HepG2 (cell line): Measurements from ENCODE around the gene NAV2. TPM values are rescaled to one million over a fixed set of nuclear protein-coding genes. Genes with fewer than 3 reads are reported as not detected.

Experiments used
- ASH2L ChIP-seq: fragments of 300-600, 200-600 bp; sonication (generic); IDR thresholded peaks from 2 replicates; pipeline ENCODE4 v1.7.0; 2017; ENCODE audit warnings: low read depth, mild to moderate bottlenecking, moderate library complexity, mixed read lengths, low read length; ENCODE audit not compliant: insufficient read length
- BCL6 ChIP-seq: IDR thresholded peaks from 2 replicates; pipeline ENCODE4 v1.6.1; 2016; ENCODE audit warnings: missing genetic modification reagents, missing compliant biosample characterization
- EEA1 ChIP-seq: sonication (generic); formaldehyde crosslinking; IDR thresholded peaks from 2 replicates; pipeline ENCODE4 v1.5.1; 2020; ENCODE audit warnings: mild to moderate bottlenecking, missing genetic modification reagents, borderline replicate concordance
- FOXK2 ChIP-seq: fragments of 450-650 bp; IDR thresholded peaks from 2 replicates; pipeline ENCODE4 v1.6.1; 2016
- MTF1 ChIP-seq: sonication (generic); formaldehyde crosslinking; IDR thresholded peaks from 2 replicates; pipeline ENCODE4 v1.5.0; 2020; ENCODE audit warnings: missing genetic modification reagents
- MXI1 ChIP-seq: IDR thresholded peaks from 3 replicates; pipeline ENCODE4 v1.6.1; 2012; ENCODE audit warnings: low read depth, low read length, inconsistent platforms, borderline replicate concordance
- NCOR1 ChIP-seq: fragments of 200-600 bp; sonication (generic); IDR thresholded peaks from 2 replicates; pipeline ENCODE4 v1.7.0; 2017; ENCODE audit warnings: antibody characterized with exemption, low read length, borderline replicate concordance
- POGZ ChIP-seq: sonication (generic); formaldehyde crosslinking; IDR thresholded peaks from 2 replicates; pipeline ENCODE4 v1.4.0; 2020; ENCODE audit warnings: mild to moderate bottlenecking, missing genetic modification reagents
- RAD21 ChIP-seq: fragments of 450-650 bp; formaldehyde crosslinking; IDR thresholded peaks from 2 replicates; pipeline ENCODE4 v1.5.0; 2020; ENCODE audit warnings: mild to moderate bottlenecking
- SAP130 ChIP-seq: IDR thresholded peaks from 2 replicates; pipeline ENCODE4 v1.6.1; 2016; ENCODE audit warnings: low read depth
- SP1 ChIP-seq, 2 experiments: fragments of 450-650 bp in 1 of 2; sonication (generic) in 1 of 2; formaldehyde crosslinking in 1 of 2; IDR thresholded peaks; 2 replicates each; pipeline versions ENCODE4 v1.4.0 to v1.6.1; 2016 to 2020; ENCODE audit warnings: missing genetic modification reagents in 1 of 2
- TBX2 ChIP-seq: sonication (generic); formaldehyde crosslinking; IDR thresholded peaks from 2 replicates; pipeline ENCODE4 v1.5.0; 2020; ENCODE audit warnings: missing genetic modification reagents, mild to moderate bottlenecking, borderline replicate concordance
- ZFP41 ChIP-seq: sonication (generic); formaldehyde crosslinking; IDR thresholded peaks from 2 replicates; pipeline ENCODE4 v1.4.0; 2020; ENCODE audit warnings: mild to moderate bottlenecking, missing genetic modification reagents, borderline replicate concordance
- ZNF432 ChIP-seq: sonication (generic); formaldehyde crosslinking; IDR thresholded peaks from 2 replicates; pipeline ENCODE4 v1.5.0; 2020; ENCODE audit warnings: missing genetic modification reagents, mild to moderate bottlenecking, borderline replicate concordance
- ZNF510 ChIP-seq: sonication (generic); formaldehyde crosslinking; IDR thresholded peaks from 2 replicates; pipeline ENCODE4 v1.4.0; 2020; ENCODE audit warnings: low read depth, mild to moderate bottlenecking, missing genetic modification reagents
- ZNF605 ChIP-seq: sonication (generic); formaldehyde crosslinking; IDR thresholded peaks from 2 replicates; pipeline ENCODE4 v1.8.0; 2022; ENCODE audit warnings: mild to moderate bottlenecking, missing genetic modification reagents
- ZNF616 ChIP-seq: sonication (generic); formaldehyde crosslinking; IDR thresholded peaks from 2 replicates; pipeline ENCODE4 v1.5.0; 2020; ENCODE audit warnings: low read depth, mild to moderate bottlenecking, missing genetic modification reagents
- ZNF703 ChIP-seq: sonication (generic); formaldehyde crosslinking; IDR thresholded peaks from 2 replicates; pipeline ENCODE4 v1.5.1; 2020; ENCODE audit warnings: missing genetic modification reagents, mild to moderate bottlenecking, moderate library complexity, borderline replicate concordance
- polyA plus RNA-seq, 8 experiments: library from polyadenylated mRNA; depleted of rRNA in 3 of 8; stranded (reverse) in 7 of 8; unstranded in 1 of 8; fragments of >200 nt; fragmentation: Illumina TruSeq in 4 of 8; extraction: Trizol in 4 of 8; gene quantifications; 2 replicates each; pipeline versions ENCODE4 v1.2.1 to v1.2.3, GENCODE V29; 2011 to 2016; ENCODE audit warnings: low read depth in 4 of 8, missing spikeins in 1 of 8, mixed read lengths in 1 of 8; ENCODE audit not compliant: insufficient read depth in 1 of 8
- total RNA-seq, 5 experiments: library from RNA; depleted of rRNA; stranded (reverse); fragments of >200 nt; fragmentation: Illumina TruSeq; extraction: Trizol; gene quantifications; 2 replicates each; pipeline ENCODE4 v1.2.3, GENCODE V29; 2016; ENCODE audit warnings: low read depth in 1 of 5
- TF ChIP-seq, protein P1 (sequence below): sonication (generic); formaldehyde crosslinking; IDR thresholded peaks from 2 replicates; pipeline ENCODE4 v1.4.0; 2020; ENCODE audit warnings: missing genetic modification reagents, borderline replicate concordance
- TF ChIP-seq, protein P2 (sequence below): sonication (generic); formaldehyde crosslinking; IDR thresholded peaks from 2 replicates; pipeline ENCODE4 v1.5.0; 2020; ENCODE audit warnings: mild to moderate bottlenecking, missing genetic modification reagents, borderline replicate concordance
- TF ChIP-seq, protein P3 (sequence below): IDR thresholded peaks from 2 replicates; pipeline ENCODE4 v1.6.1; 2016
- TF ChIP-seq, protein P4 (sequence below): sonication (generic); formaldehyde crosslinking; IDR thresholded peaks from 2 replicates; pipeline ENCODE4 v1.4.0; 2020; ENCODE audit warnings: missing genetic modification reagents

The NAV2 gene
- total and polyA plus RNA-seq, 2 of the 13 experiments (the other 11 are each of a cell fraction or from before 2014, with no cell fraction given): 9.3 to 34.6 TPM

DNA sequence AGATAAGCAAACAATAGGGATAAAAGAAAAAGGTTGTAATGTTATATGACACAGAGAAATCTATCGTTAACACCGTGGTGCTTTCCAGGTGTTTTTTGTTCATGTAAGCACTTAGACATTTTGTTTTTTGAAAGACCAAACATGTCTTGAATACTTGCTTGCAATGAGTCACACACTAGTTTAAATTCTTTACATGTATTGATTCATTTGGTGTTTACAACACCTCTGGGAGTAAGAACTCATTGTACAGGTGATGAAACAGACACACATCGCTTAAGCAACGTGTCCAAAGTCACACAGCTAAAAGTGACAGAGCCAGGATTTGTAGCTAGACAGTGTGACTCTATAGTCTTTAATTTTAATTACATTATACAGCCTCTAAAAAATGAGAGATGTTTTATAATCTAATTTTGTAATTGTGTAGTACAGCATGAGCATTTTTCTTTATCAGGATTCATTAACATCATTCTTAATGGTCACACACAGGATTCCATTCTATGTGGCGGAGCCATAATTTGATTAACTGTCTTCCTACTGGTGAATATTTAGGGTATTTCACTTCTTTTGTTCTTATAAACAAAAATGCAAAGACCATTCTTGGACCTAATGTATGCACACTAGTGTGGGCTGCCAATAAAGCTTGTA lies 298.8 kb downstream of the NAV2 start (continued):
- TF ChIP-seq, protein P1, sequence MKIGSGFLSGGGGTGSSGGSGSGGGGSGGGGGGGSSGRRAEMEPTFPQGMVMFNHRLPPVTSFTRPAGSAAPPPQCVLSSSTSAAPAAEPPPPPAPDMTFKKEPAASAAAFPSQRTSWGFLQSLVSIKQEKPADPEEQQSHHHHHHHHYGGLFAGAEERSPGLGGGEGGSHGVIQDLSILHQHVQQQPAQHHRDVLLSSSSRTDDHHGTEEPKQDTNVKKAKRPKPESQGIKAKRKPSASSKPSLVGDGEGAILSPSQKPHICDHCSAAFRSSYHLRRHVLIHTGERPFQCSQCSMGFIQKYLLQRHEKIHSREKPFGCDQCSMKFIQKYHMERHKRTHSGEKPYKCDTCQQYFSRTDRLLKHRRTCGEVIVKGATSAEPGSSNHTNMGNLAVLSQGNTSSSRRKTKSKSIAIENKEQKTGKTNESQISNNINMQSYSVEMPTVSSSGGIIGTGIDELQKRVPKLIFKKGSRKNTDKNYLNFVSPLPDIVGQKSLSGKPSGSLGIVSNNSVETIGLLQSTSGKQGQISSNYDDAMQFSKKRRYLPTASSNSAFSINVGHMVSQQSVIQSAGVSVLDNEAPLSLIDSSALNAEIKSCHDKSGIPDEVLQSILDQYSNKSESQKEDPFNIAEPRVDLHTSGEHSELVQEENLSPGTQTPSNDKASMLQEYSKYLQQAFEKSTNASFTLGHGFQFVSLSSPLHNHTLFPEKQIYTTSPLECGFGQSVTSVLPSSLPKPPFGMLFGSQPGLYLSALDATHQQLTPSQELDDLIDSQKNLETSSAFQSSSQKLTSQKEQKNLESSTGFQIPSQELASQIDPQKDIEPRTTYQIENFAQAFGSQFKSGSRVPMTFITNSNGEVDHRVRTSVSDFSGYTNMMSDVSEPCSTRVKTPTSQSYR: no peak
- TF ChIP-seq TBX2 (peak; percentile 95), ZNF616 (CRISPR knock-in tag) (no peak), ZFP41 (CRISPR knock-in tag) (no peak), NCOR1 (peak; percentile 70; the same call in 1 of the 2 replicates), SP1 (IDR thresholded peaks at IDR 0.05) (no peak), SP1 (CRISPR knock-in tag; IDR thresholded peaks at IDR 0.05) (no peak), ZNF605 (CRISPR knock-in tag) (no peak), RAD21 (no peak), SAP130 (CRISPR knock-in tag) (peak; percentile 81), EEA1 (CRISPR knock-in tag) (no peak), ZNF510 (no peak), POGZ (CRISPR knock-in tag) (0 out of 2 replicates have a peak, but pooled peaks have one; percentile 21), ZNF432 (CRISPR knock-in tag) (no peak), ZNF703 (CRISPR knock-in tag) (no peak), BCL6 (CRISPR knock-in tag) (peak; percentile 88), MXI1 (peak; percentile 41; the same call in 1 of the 3 replicates), MTF1 (CRISPR knock-in tag) (no peak), FOXK2 (peak; percentile 84), ASH2L (peak; percentile 49)
- TF ChIP-seq, protein P2, sequence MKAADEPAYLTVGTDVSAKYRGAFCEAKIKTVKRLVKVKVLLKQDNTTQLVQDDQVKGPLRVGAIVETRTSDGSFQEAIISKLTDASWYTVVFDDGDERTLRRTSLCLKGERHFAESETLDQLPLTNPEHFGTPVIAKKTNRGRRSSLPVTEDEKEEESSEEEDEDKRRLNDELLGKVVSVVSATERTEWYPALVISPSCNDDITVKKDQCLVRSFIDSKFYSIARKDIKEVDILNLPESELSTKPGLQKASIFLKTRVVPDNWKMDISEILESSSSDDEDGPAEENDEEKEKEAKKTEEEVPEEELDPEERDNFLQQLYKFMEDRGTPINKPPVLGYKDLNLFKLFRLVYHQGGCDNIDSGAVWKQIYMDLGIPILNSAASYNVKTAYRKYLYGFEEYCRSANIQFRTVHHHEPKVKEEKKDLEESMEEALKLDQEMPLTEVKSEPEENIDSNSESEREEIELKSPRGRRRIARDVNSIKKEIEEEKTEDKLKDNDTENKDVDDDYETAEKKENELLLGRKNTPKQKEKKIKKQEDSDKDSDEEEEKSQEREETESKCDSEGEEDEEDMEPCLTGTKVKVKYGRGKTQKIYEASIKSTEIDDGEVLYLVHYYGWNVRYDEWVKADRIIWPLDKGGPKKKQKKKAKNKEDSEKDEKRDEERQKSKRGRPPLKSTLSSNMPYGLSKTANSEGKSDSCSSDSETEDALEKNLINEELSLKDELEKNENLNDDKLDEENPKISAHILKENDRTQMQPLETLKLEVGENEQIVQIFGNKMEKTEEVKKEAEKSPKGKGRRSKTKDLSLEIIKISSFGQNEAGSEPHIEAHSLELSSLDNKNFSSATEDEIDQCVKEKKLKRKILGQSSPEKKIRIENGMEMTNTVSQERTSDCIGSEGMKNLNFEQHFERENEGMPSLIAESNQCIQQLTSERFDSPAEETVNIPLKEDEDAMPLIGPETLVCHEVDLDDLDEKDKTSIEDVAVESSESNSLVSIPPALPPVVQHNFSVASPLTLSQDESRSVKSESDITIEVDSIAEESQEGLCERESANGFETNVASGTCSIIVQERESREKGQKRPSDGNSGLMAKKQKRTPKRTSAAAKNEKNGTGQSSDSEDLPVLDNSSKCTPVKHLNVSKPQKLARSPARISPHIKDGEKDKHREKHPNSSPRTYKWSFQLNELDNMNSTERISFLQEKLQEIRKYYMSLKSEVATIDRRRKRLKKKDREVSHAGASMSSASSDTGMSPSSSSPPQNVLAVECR (CRISPR knock-in tag): peak; percentile 43; the same call in 1 of the 2 replicates
- TF ChIP-seq, protein P3, sequence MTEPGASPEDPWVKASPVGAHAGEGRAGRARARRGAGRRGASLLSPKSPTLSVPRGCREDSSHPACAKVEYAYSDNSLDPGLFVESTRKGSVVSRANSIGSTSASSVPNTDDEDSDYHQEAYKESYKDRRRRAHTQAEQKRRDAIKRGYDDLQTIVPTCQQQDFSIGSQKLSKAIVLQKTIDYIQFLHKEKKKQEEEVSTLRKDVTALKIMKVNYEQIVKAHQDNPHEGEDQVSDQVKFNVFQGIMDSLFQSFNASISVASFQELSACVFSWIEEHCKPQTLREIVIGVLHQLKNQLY (CRISPR knock-in tag): no peak; the same call in 1 of the 2 replicates
- TF ChIP-seq, protein P4, sequence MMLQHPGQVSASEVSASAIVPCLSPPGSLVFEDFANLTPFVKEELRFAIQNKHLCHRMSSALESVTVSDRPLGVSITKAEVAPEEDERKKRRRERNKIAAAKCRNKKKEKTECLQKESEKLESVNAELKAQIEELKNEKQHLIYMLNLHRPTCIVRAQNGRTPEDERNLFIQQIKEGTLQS: peak; percentile 72
